IMR-90 (cell line): ENCODE data around the gene SLITRK5. TPM values are rescaled to one million over a fixed set of nuclear protein-coding genes. Genes with fewer than 3 reads are reported as not detected.

Experiments
- ATAC-seq: fragments of 200-7000 bp; cut with Tn5 transposase; 2 replicates; pipeline ENCODE4 v1.9.1; 2020; ENCODE audit warnings: low read depth, mild to moderate bottlenecking, moderate library complexity
- BruUV-seq: library from RNA; stranded (reverse); fragments of 400-500 nt; replicated peaks from 2 replicates; lab custom pipeline; 2021; lab: Mats Ljungman, UMichigan
- CTCF ChIA-PET: fragments of 300-600 bp; formaldehyde crosslinking; extraction: SDS; loops from one replicate; lab custom pipeline; 2021; ENCODE audit warnings: antibody characterized with exemption; lab: Yijun Ruan, JAX
- POLR2A ChIA-PET: fragments of 300-600 bp; sonication (Branson Sonifier 250); formaldehyde crosslinking; loops from one replicate; lab custom pipeline; 2022; ENCODE audit warnings: antibody characterized with exemption; ENCODE audit not compliant: unreplicated experiment; lab: Charles Lee
- DNase-seq: peaks from one replicate; pipeline ENCODE4 v3.0.0; 2013
- H2AFZ ChIP-seq: replicated peaks from 2 replicates; pipeline ENCODE3; 2013; ENCODE audit warnings: low read length, mild to moderate bottlenecking; ENCODE audit not compliant: poor library complexity
- H2AK5ac ChIP-seq: 2 replicates; pipeline ENCODE4 v1.6.1; 2013; ENCODE audit warnings: low read depth, low read length, inconsistent platforms
- H2AK9ac ChIP-seq: replicated peaks from 2 replicates; pipeline ENCODE3; 2013; ENCODE audit warnings: mild to moderate bottlenecking, low read depth, low read length, moderate library complexity; ENCODE audit not compliant: poor library complexity
- H2BK120ac ChIP-seq: 2 replicates; pipeline ENCODE4 v1.6.1; 2013; ENCODE audit warnings: low read depth, low read length, inconsistent platforms
- H2BK15ac ChIP-seq: 3 replicates; pipeline ENCODE4 v1.6.1; 2013; ENCODE audit warnings: low read depth, low read length, inconsistent platforms
- H2BK20ac ChIP-seq: 2 replicates; pipeline ENCODE4 v1.6.1; 2013; ENCODE audit warnings: low read depth, mild to moderate bottlenecking, inconsistent platforms, low read length, moderate library complexity
- H2BK5ac ChIP-seq: 2 replicates; pipeline ENCODE4 v1.6.1; 2013; ENCODE audit warnings: mild to moderate bottlenecking, low read depth, low read length, inconsistent platforms; ENCODE audit not compliant: poor library complexity, severe bottlenecking
- H3K14ac ChIP-seq: replicated peaks from 2 replicates; pipeline ENCODE4 v1.6.1; 2013; ENCODE audit warnings: low read depth, low read length, inconsistent platforms
- H3K18ac ChIP-seq: 2 replicates; pipeline ENCODE4 v1.6.1; 2013; ENCODE audit warnings: low read depth, low read length, control low read depth
- H3K23ac ChIP-seq: 2 replicates; pipeline ENCODE4 v1.6.1; 2013; ENCODE audit warnings: low read depth, low read length, inconsistent platforms
- H3K27ac ChIP-seq: 2 replicates; pipeline ENCODE4 v1.5.1; 2013; ENCODE audit warnings: mild to moderate bottlenecking, control low read depth, low read length; ENCODE audit not compliant: insufficient read depth
- H3K27me3 ChIP-seq: 2 replicates; pipeline ENCODE4 v1.6.1; 2013; ENCODE audit warnings: low read length; ENCODE audit not compliant: control insufficient read depth, insufficient read depth
- H3K36me3 ChIP-seq: 2 replicates; pipeline ENCODE4 v1.6.1; 2013; ENCODE audit warnings: low read length, mixed read lengths; ENCODE audit not compliant: control insufficient read depth, insufficient read depth
- H3K4ac ChIP-seq: 2 replicates; pipeline ENCODE4 v1.6.1; 2013; ENCODE audit warnings: low read depth, low read length, inconsistent platforms
- H3K4me1 ChIP-seq: 2 replicates; pipeline ENCODE4 v1.6.1; 2013; ENCODE audit warnings: low read length, mixed read lengths; ENCODE audit not compliant: control insufficient read depth, insufficient read depth
- H3K4me2 ChIP-seq: 2 replicates; pipeline ENCODE4 v1.6.1; 2013; ENCODE audit warnings: low read depth, mild to moderate bottlenecking, control low read depth, low read length, moderate library complexity
- H3K4me3 ChIP-seq: 2 replicates; pipeline ENCODE4 v1.5.1; 2013; ENCODE audit warnings: low read depth, mild to moderate bottlenecking, control low read depth, low read length, moderate library complexity; ENCODE audit not compliant: insufficient read depth
- H3K56ac ChIP-seq: 2 replicates; pipeline ENCODE4 v1.6.1; 2013; ENCODE audit warnings: low read length, inconsistent platforms; ENCODE audit not compliant: insufficient read depth; ENCODE audit errors: extremely low read depth
- H3K79me1 ChIP-seq, 2 experiments: 2 replicates each; pipeline ENCODE4 v1.6.1; 2013; ENCODE audit warnings: low read length in 2 of 2, inconsistent platforms in 1 of 2, low read depth in 1 of 2
- H3K9ac ChIP-seq: 2 replicates; pipeline ENCODE4 v1.6.1; 2013; ENCODE audit warnings: low read depth, low read length, control low read depth
- H3K9me1 ChIP-seq: 2 replicates; pipeline ENCODE4 v1.6.1; 2013; ENCODE audit warnings: low read length, inconsistent platforms; ENCODE audit not compliant: insufficient read depth
- H3K9me3 ChIP-seq: 2 replicates; pipeline ENCODE4 v1.6.1; 2013; ENCODE audit warnings: low read length; ENCODE audit not compliant: control insufficient read depth, insufficient read depth
- H4K20me1 ChIP-seq: 2 replicates; pipeline ENCODE4 v1.6.1; 2013; ENCODE audit warnings: low read length, inconsistent platforms; ENCODE audit not compliant: insufficient read depth
- H4K5ac ChIP-seq: 2 replicates; pipeline ENCODE4 v1.6.1; 2013; ENCODE audit warnings: mild to moderate bottlenecking, low read depth, low read length, control low read depth
- H4K8ac ChIP-seq, 2 experiments: 2 replicates each; pipeline ENCODE4 v1.6.1; 2013; ENCODE audit warnings: low read depth in 2 of 2, low read length in 2 of 2, control low read depth in 1 of 2, inconsistent platforms in 1 of 2
- H4K91ac ChIP-seq: 2 replicates; pipeline ENCODE4 v1.6.1; 2013; ENCODE audit warnings: low read depth, low read length, inconsistent platforms; ENCODE audit not compliant: insufficient read depth
- BHLHE40 ChIP-seq: fragments of 150-350 bp; IDR thresholded peaks from 2 replicates; pipeline ENCODE4 v1.6.1; 2016; ENCODE audit warnings: mild to moderate bottlenecking, low read depth, low read length
- CEBPB ChIP-seq: IDR thresholded peaks from 2 replicates; pipeline ENCODE4 v1.6.1; 2012; ENCODE audit warnings: low read depth, low read length, improper control_type of control experiment
- ELK1 ChIP-seq: fragments of 150-350 bp; IDR thresholded peaks from 2 replicates; pipeline ENCODE4 v1.6.1; 2016; ENCODE audit warnings: low read depth, mild to moderate bottlenecking, low read length, moderate library complexity, borderline replicate concordance
- FOS ChIP-seq: fragments of 150-350 bp; IDR thresholded peaks from 2 replicates; pipeline ENCODE4 v1.6.1; 2016; ENCODE audit warnings: low read depth, low read length
- MAFK ChIP-seq: IDR thresholded peaks from 2 replicates; pipeline ENCODE4 v1.6.1; 2012; ENCODE audit warnings: low read depth, low read length, improper control_type of control experiment
- MXI1 ChIP-seq: IDR thresholded peaks from 2 replicates; pipeline ENCODE4 v1.6.1; 2012; ENCODE audit warnings: low read depth, mild to moderate bottlenecking, low read length, moderate library complexity, borderline replicate concordance
- NFE2L2 ChIP-seq: fragments of 150-350 bp; IDR thresholded peaks from 2 replicates; pipeline ENCODE4 v1.6.1; 2016; ENCODE audit warnings: low read depth, mild to moderate bottlenecking, low read length
- RCOR1 ChIP-seq: IDR thresholded peaks from 2 replicates; pipeline ENCODE4 v1.6.1; 2012; ENCODE audit warnings: mild to moderate bottlenecking, low read length, improper control_type of control experiment; ENCODE audit not compliant: insufficient replicate concordance
- RFX5 ChIP-seq: IDR thresholded peaks from 2 replicates; pipeline ENCODE4 v1.8.0; 2012; ENCODE audit warnings: low read depth, mild to moderate bottlenecking, low read length, moderate library complexity
- WGBS, 2 experiments: methylation state at CpG; one replicate each; pipeline versions ENCODE4 v1.1.5 to v1.1.7; 2013; ENCODE audit warnings: missing lambda C conversion rate in 2 of 2; ENCODE audit not compliant: insufficient read length in 1 of 2; ENCODE audit errors: extremely low coverage in 2 of 2; 5-methylcytosine and 5-hydroxymethylcytosine counted together
- dilution Hi-C: fragments of 300-500 bp; cut with HindIII; formaldehyde crosslinking; loops from one replicate; pipeline ENCODE4 v1.14.3; 2018; ENCODE audit warnings: low sequenced_read_pairs; ENCODE audit not compliant: unreplicated experiment
- in situ Hi-C: fragments of 300-500 bp; cut with MboI; formaldehyde crosslinking; loops from 3 replicates; pipeline ENCODE4 v1.14.3; 2019; ENCODE audit warnings: low sequenced_read_pairs, inconsistent platforms, mixed read lengths
- intact Hi-C: fragments of 100-400 bp; cut with micrococcal nuclease; formaldehyde crosslinking; loops from 2 replicates; pipeline ENCODE4 v1.10.0; 2022
- polyA plus RNA-seq, 3 experiments: library from polyadenylated mRNA; depleted of rRNA; stranded (reverse); fragments of >200 nt; gene quantifications; 2 replicates each; pipeline ENCODE4 v1.2.3, GENCODE V29; 2012; ENCODE audit warnings: low replicate concordance in 1 of 3
- total RNA-seq: library from RNA; depleted of rRNA; stranded (reverse); fragments of >200 nt; gene quantifications from 2 replicates; pipeline ENCODE4 v1.2.3, GENCODE V29; 2012

The SLITRK5 gene
- total and polyA plus RNA-seq, 2 of the 4 experiments (the other 2 are of a cell fraction) = under 0.01 to 0.03 TPM

DNA sequence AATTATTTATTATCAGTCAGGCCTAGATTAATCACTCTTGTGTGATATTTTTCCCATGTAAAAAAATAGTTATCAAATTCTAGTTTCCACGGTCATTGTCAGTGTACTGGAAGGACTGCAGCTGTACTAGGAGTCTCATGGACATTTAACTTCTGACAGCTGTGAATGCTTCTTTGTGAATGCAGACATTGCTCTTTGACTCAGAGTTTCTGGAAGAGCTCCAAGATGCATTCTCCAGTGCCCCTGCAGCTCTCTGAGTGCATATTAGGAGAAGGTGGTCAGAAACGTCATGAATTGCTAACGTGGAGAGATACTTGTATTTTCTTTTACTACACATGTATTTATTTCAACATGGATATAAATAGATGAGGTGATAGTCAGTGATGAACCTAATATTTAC, 9.7 kb upstream of the SLITRK5 start:
- H2BK20ac ChIP-seq = no peak overlapping the region
- no peak overlapping the region for H3K4me2 ChIP-seq
- no peak overlapping the region for H3K27ac ChIP-seq
- H4K5ac ChIP-seq = no peak overlapping the region
- WGBS, 2 experiments = no CpG with 5 or more reads among the region's 3 CpGs
- no peaks in the 10 kb centered on the region for H3K9me3 ChIP-seq
- no peaks in the 10 kb centered on the region for H3K36me3 ChIP-seq
- H2AK5ac ChIP-seq = no peak overlapping the region
- in situ Hi-C loops (no loop called here), dilution Hi-C loops (no loop called here), intact Hi-C loops (no loop called here)
- H2AK9ac ChIP-seq = no peak overlapping the region
- H3K79me1 ChIP-seq = no peaks in the 10 kb centered on the region
- ChIA-PET POLR2A (no interaction called here), CTCF (no interaction called here)
- no peak overlapping the region for H2AFZ ChIP-seq
- H4K8ac ChIP-seq = no peak overlapping the region
- H2BK15ac ChIP-seq = no peak overlapping the region
- no peak overlapping the region for H3K14ac ChIP-seq
- BruUV-seq = no TSS peak
- no peak overlapping the region for H2BK120ac ChIP-seq
- no peak overlapping the region for H3K56ac ChIP-seq
- H3K4ac ChIP-seq = no peak overlapping the region
- H3K27me3 ChIP-seq = no peaks in the 10 kb centered on the region
- H3K9me1 ChIP-seq = no peaks in the 10 kb centered on the region
- no peak overlapping the region for H3K4me3 ChIP-seq
- no peak overlapping the region for H4K91ac ChIP-seq
- no peaks in the 10 kb centered on the region for H3K4me1 ChIP-seq
- TF ChIP-seq CEBPB (no peak), NFE2L2 (no peak), RCOR1 (no peak), MXI1 (no peak), ELK1 (no peak), MAFK (no peak), FOS (no peak), BHLHE40 (no peak), RFX5 (no peak)
- ATAC-seq = no peak
- DNase-seq = peak; percentile 4
- no peak overlapping the region for H2BK5ac ChIP-seq
- H3K23ac ChIP-seq = no peak overlapping the region
- no peak overlapping the region for H3K9ac ChIP-seq
- H4K20me1 ChIP-seq = no peaks in the 10 kb centered on the region
- no peak overlapping the region for H3K18ac ChIP-seq
